A673 (cell line): ENCODE measurements around the gene ADGB. TPM values are rescaled to one million over a fixed set of nuclear protein-coding genes. Genes with fewer than 3 reads are reported as not detected.

Source experiments
- BruUV-seq: library from RNA; stranded (reverse); fragments of 400-500 nt; replicated peaks from 2 replicates; lab custom pipeline; 2021; lab: Mats Ljungman, UMichigan
- CTCF ChIA-PET: fragments of 300-600 bp; sonication (Branson Sonifier 250); formaldehyde crosslinking; loops from one replicate; lab custom pipeline; 2022; ENCODE audit warnings: antibody characterized with exemption; lab: Charles Lee
- POLR2A ChIA-PET: fragments of 300-600 bp; sonication (Branson Sonifier 250); formaldehyde crosslinking; loops from one replicate; lab custom pipeline; 2022; ENCODE audit warnings: antibody characterized with exemption; ENCODE audit not compliant: low non-redundant PET; lab: Charles Lee
- DNase-seq: peaks from one replicate; pipeline ENCODE4 v3.0.0-alpha.2; 2015; ENCODE audit warnings: low spot score
- H3K27ac ChIP-seq: fragments of 200-600 bp; sonication (generic); 2 replicates; pipeline ENCODE4 v1.5.1; 2016; ENCODE audit warnings: mixed run types, low read depth, mild to moderate bottlenecking, mixed read lengths, antibody characterized with exemption, low read length; ENCODE audit not compliant: poor library complexity, severe bottlenecking
- H3K27me3 ChIP-seq: fragments of 200-600 bp; sonication (generic); replicated peaks from 2 replicates; pipeline ENCODE4 v1.6.1; 2017; ENCODE audit warnings: mixed run types, low read depth, mild to moderate bottlenecking, mixed read lengths, antibody characterized with exemption, low read length; ENCODE audit not compliant: insufficient read depth, poor library complexity
- H3K36me3 ChIP-seq: fragments of 200-600 bp; sonication (generic); 2 replicates; pipeline ENCODE4 v1.6.1; 2016; ENCODE audit warnings: mixed run types, mild to moderate bottlenecking, mixed read lengths, antibody characterized with exemption, low read length; ENCODE audit not compliant: insufficient read depth, poor library complexity, severe bottlenecking
- H3K4me1 ChIP-seq: fragments of 200-600 bp; sonication (generic); 2 replicates; pipeline ENCODE4 v1.6.1; 2017; ENCODE audit warnings: mixed run types, mild to moderate bottlenecking, mixed read lengths, antibody characterized with exemption, low read length; ENCODE audit not compliant: insufficient read depth, poor library complexity, severe bottlenecking
- H3K4me3 ChIP-seq: fragments of 200-600 bp; sonication (generic); 2 replicates; pipeline ENCODE4 v1.5.1; 2016; ENCODE audit warnings: low read depth, mixed run types, mild to moderate bottlenecking, mixed read lengths, low read length; ENCODE audit not compliant: poor library complexity, severe bottlenecking
- H3K9me3 ChIP-seq: fragments of 200-600 bp; sonication (generic); 2 replicates; pipeline ENCODE4 v1.6.1; 2016; ENCODE audit warnings: mixed run types, low read depth, mild to moderate bottlenecking, mixed read lengths, antibody characterized with exemption, low read length; ENCODE audit not compliant: poor library complexity, severe bottlenecking
- EZH2 ChIP-seq: fragments of 200-600 bp; sonication (generic); IDR thresholded peaks from 2 replicates; pipeline ENCODE4 v1.6.1; 2017; ENCODE audit warnings: borderline replicate concordance, low read depth, mild to moderate bottlenecking, mixed read lengths, antibody characterized with exemption, low read length; ENCODE audit not compliant: poor library complexity, severe bottlenecking
- intact Hi-C: fragments of 100-400 bp; cut with micrococcal nuclease; formaldehyde crosslinking; loops from one replicate; pipeline ENCODE4 v1.10.0; 2022; ENCODE audit not compliant: unreplicated experiment
- total RNA-seq: library from RNA; stranded (reverse); gene quantifications from 2 replicates; pipeline ENCODE4 v1.2.3, GENCODE V29; 2021
- TF ChIP-seq, protein P1 (sequence below): fragments of 300-800, 200-600 bp; sonication (generic); conservative IDR thresholded peaks from 2 replicates; pipeline ENCODE4 v1.5.1; 2017; ENCODE audit warnings: low read depth, mild to moderate bottlenecking, antibody characterized with exemption, low read length, moderate library complexity, mixed read lengths

Gene ADGB
- total RNA-seq, 1 experiment from 2014 or later, result not detected

DNA sequence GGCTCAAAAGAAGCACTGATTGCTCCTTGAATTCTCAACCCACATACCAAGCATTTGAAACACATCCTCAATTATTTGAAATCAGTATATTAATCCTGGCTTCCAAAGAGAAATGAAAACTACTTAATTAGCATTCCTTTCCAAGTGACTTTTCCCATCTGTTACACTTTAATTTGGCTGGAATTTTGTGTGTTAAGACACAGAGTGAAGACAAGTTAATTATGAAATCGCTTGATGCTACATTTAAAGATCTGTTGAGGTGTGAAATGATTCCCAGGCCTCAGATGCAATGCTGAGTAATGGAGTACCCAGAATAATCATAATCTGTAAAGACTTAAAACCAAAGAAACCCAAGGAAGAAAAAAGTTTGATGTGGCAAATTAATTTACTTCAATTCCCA lies 241.4 kb downstream of the ADGB start:
- no TSS peak for BruUV-seq
- Histone ChIP-seq H3K4me1 (no peaks in the 10 kb centered on the region), H3K36me3 (no peaks in the 10 kb centered on the region), H3K27ac (no peak overlapping the region), H3K27me3 (no peaks in the 10 kb centered on the region), H3K9me3 (no peaks in the 10 kb centered on the region), H3K4me3 (no peak overlapping the region)
- no peak for DNase-seq
- intact Hi-C loops, result no loop called here
- TF ChIP-seq EZH2, result no peak
- TF ChIP-seq, protein P1, sequence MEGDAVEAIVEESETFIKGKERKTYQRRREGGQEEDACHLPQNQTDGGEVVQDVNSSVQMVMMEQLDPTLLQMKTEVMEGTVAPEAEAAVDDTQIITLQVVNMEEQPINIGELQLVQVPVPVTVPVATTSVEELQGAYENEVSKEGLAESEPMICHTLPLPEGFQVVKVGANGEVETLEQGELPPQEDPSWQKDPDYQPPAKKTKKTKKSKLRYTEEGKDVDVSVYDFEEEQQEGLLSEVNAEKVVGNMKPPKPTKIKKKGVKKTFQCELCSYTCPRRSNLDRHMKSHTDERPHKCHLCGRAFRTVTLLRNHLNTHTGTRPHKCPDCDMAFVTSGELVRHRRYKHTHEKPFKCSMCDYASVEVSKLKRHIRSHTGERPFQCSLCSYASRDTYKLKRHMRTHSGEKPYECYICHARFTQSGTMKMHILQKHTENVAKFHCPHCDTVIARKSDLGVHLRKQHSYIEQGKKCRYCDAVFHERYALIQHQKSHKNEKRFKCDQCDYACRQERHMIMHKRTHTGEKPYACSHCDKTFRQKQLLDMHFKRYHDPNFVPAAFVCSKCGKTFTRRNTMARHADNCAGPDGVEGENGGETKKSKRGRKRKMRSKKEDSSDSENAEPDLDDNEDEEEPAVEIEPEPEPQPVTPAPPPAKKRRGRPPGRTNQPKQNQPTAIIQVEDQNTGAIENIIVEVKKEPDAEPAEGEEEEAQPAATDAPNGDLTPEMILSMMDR, result no peak
- POLR2A ChIA-PET, result no interaction called here
- CTCF ChIA-PET, result no interaction called here

DNA sequence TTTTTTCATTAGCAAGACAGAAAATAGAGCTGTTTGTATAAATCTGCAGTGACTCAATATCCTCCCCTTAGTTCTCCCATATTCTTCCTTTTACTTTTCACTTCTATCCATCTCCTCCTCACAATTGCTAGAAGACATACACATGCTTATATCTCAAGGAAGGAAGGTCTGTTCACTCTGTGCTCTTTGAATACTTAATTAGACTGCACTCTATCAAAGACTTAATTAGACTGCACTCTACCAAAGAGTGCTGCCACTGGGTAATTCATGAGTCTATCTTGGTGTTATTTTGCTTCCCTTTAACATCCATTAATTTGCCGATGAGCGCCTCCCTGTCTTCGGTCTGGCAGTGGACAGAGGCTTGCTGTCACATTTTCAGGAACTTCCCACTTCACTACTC lies 241.9 kb downstream of the ADGB start:
- Histone ChIP-seq H3K36me3 (no peaks in the 10 kb centered on the region), H3K4me1 (no peaks in the 10 kb centered on the region), H3K27me3 (no peaks in the 10 kb centered on the region), H3K27ac (no peak overlapping the region), H3K4me3 (no peak overlapping the region), H3K9me3 (no peaks in the 10 kb centered on the region)
- intact Hi-C loops, result no loop called here
- no peak for DNase-seq
- ChIA-PET POLR2A (no interaction called here), CTCF (no interaction called here)
- TF ChIP-seq, protein P1, result no peak
- no peak for TF ChIP-seq EZH2
- no TSS peak for BruUV-seq

DNA sequence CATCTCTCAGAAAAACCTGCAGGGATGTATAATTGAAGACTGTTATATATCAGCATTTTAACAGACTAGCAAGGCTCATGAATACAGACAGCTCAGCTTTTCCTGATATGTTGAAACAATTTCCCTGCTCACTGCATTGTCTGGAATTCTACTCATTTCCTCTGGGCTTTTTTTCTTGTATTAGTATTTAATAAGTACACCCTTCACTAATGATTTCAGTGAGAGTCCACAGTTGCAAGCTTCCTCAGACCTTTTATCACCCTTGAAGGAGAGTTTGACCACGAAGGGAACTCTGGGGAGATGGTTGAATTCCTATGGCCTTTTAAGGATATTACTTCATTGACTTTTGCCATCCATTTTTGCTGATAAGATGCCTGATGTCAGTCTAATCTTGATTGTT lies 248.7 kb downstream of the ADGB start:
- DNase-seq, result no peak
- POLR2A ChIA-PET, result no interaction called here
- CTCF ChIA-PET, result no interaction called here
- Histone ChIP-seq H3K4me3 (no peak overlapping the region), H3K9me3 (no peaks in the 10 kb centered on the region), H3K4me1 (no peaks in the 10 kb centered on the region), H3K27me3 (no peaks in the 10 kb centered on the region), H3K36me3 (no peaks in the 10 kb centered on the region), H3K27ac (no peak overlapping the region)
- TF ChIP-seq, protein P1, result no peak
- TF ChIP-seq EZH2, result no peak
- intact Hi-C loops, result no loop called here
- BruUV-seq, result no TSS peak
